T-helper 22 cell (primary cell): ENCODE data around the gene PGAP6.
"Not testable (repeated sequence)": the region's sequence is repeated elsewhere in the genome, so short reads cannot be mapped to it uniquely, and the experiment has no call there.

Experiments
- DNase-seq: peaks from one replicate; pipeline ENCODE4 v3.0.0-alpha.2; 2020; ENCODE audit warnings: low read depth

PGAP6 gene

GRCh38 chr16:349211-349610, 32.6 kb downstream of the PGAP6 start:
- DNase-seq: no peak

- DNase-seq: not testable (repeated sequence)
Observed at GRCh38 chr16:348495-348894, 33.3 kb downstream of the PGAP6 start.

- no peak for DNase-seq
Observed at GRCh38 chr16:347203-347602, 34.6 kb downstream of the PGAP6 start.

- DNase-seq: no peak
Observed at GRCh38 chr16:346587-346986, 35.2 kb downstream of the PGAP6 start.

GRCh38 chr16:345772-346171, 36.0 kb downstream of the PGAP6 start:
- DNase-seq: no peak

- DNase-seq: no peak
Observed at GRCh38 chr16:342455-343213, 39.1 kb downstream of the PGAP6 start.

- not testable (repeated sequence) for DNase-seq
Observed at GRCh38 chr16:341974-342336, 39.8 kb downstream of the PGAP6 start.

GRCh38 chr16:341095-341973, 40.4 kb downstream of the PGAP6 start:
- DNase-seq: not testable (repeated sequence)

GRCh38 chr16:340370-341091, 41.2 kb downstream of the PGAP6 start:
- no peak for DNase-seq

GRCh38 chr16:339680-340079, 42.1 kb downstream of the PGAP6 start:
- no peak for DNase-seq

- no peak for DNase-seq
Observed at GRCh38 chr16:337975-338575, 43.7 kb downstream of the PGAP6 start.

GRCh38 chr16:337437-337836, 44.3 kb downstream of the PGAP6 start:
- DNase-seq: no peak

- DNase-seq: no peak
Observed at GRCh38 chr16:336269-336668, 45.5 kb downstream of the PGAP6 start.

GRCh38 chr16:334861-335632, 46.7 kb downstream of the PGAP6 start:
- DNase-seq: not testable (repeated sequence)

- not testable (repeated sequence) for DNase-seq
Observed at GRCh38 chr16:334164-334832, 47.5 kb downstream of the PGAP6 start.

- DNase-seq: no peak
Observed at GRCh38 chr16:333406-334094, 48.2 kb downstream of the PGAP6 start.

GRCh38 chr16:331181-331814, 50.5 kb downstream of the PGAP6 start:
- DNase-seq: not testable (repeated sequence)

GRCh38 chr16:330741-331140, 51.0 kb downstream of the PGAP6 start:
- no peak for DNase-seq

- no peak for DNase-seq
Observed at GRCh38 chr16:325375-326145, 56.2 kb downstream of the PGAP6 start.
